ENCODE results near the gene ASIC2. TPM values are rescaled to one million over a fixed set of nuclear protein-coding genes. Genes with fewer than 3 reads are reported as not detected.

Gene ASIC2
- total RNA-seq (not detected in 2 replicates), polyA plus RNA-seq (not detected in 2 replicates), polyA minus RNA-seq (not detected in 2 replicates)
- total RNA-seq (2013), result not detected

DNA sequence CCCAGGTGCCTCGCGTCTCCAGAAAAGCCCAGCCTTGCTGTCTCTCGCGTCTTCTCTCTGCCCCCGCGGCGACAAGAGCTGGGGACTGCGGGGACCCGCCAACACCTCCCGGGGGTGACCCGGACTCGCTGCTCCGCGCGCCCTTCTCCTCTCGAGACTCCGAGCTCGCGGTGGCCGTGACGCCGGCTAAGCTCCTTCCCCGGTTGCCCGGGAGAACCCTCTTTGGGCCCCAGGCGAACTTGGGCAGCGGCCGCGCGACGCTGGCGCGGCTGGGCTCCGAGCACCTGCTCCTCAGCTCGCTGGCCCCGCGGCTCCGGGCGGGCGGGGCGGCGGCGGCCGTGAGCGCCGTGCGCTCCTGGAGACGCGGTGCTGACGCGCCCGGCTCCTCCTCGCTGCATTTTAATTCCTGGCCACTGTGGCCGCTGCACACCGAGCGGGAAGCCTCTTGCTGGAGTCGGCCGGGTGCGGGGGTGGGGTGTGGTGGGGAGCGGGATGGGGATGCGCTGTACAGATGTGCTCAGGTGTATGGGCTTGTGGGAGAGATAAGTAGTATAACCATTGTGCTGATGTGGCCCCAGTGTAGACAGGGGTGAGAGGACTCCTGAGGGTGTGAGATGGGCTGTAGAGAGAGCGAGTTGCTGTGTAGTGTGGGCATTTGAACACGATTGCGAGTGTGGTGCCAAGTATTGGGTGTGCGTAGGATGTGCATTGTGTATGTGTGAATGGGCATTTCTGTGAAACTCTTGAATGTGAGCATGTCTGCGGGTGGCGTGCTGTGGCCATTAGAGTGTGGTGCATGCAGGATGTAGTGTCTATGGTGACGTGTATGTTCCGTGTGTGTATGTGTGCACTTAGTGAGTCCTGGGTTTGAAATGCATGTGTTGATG, at the start of gene ASIC2:
Gene ASIC2 (minus strand): TSS at position 315 of the 887 bp plus-strand sequence.
- TF ChIP-seq, protein P1, sequence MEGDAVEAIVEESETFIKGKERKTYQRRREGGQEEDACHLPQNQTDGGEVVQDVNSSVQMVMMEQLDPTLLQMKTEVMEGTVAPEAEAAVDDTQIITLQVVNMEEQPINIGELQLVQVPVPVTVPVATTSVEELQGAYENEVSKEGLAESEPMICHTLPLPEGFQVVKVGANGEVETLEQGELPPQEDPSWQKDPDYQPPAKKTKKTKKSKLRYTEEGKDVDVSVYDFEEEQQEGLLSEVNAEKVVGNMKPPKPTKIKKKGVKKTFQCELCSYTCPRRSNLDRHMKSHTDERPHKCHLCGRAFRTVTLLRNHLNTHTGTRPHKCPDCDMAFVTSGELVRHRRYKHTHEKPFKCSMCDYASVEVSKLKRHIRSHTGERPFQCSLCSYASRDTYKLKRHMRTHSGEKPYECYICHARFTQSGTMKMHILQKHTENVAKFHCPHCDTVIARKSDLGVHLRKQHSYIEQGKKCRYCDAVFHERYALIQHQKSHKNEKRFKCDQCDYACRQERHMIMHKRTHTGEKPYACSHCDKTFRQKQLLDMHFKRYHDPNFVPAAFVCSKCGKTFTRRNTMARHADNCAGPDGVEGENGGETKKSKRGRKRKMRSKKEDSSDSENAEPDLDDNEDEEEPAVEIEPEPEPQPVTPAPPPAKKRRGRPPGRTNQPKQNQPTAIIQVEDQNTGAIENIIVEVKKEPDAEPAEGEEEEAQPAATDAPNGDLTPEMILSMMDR (IDR thresholded peaks at IDR 0.05), result no peak
- TF ChIP-seq EZH2 (IDR thresholded peaks at IDR 0.05; ENCODE audit: borderline replicate concordance, insufficient read depth, low read depth, low read length, poor library complexity, severe bottlenecking), result no peak
- Mint-ChIP-seq H3K27me3 (peaks cover 60% of the 10 kb centered on the region), H3K9me3 (ENCODE audit: insufficient read depth) (no peaks in the 10 kb centered on the region), H3K27ac (no peak within 1 kb of the TSS), H3K4me3 (peak within 1 kb of the TSS; percentile 14), H3K4me1 (peaks cover 15% of the 10 kb centered on the region)
- Histone ChIP-seq H2AFZ (ENCODE audit: insufficient read depth, low read depth, low read length, poor library complexity, severe bottlenecking) (no peak within 1 kb of the TSS), H3K4me2 (replicated peaks; ENCODE audit: low read depth, low read length, poor library complexity, severe bottlenecking) (peak within 1 kb of the TSS; percentile 19), H3K9me3 (ENCODE audit: control extremely low read depth in 1 of 3, control insufficient read depth in 2 of 3, insufficient read depth in 1 of 3, low read length in 2 of 3) (no peaks in the 10 kb centered on the region), H3K27ac (ENCODE audit: low read length in 2 of 2) (no peak within 1 kb of the TSS), H3K9ac (ENCODE audit: low read length) (no peak within 1 kb of the TSS), H3K4me3 (ENCODE audit: control extremely low read depth in 1 of 5, extremely low read depth in 1 of 5, insufficient read depth in 1 of 5, low read depth in 2 of 5, low read length in 4 of 5) (no peak within 1 kb of the TSS), H3K36me3 (replicated peaks in 1 of 2; ENCODE audit: control extremely low read depth in 1 of 2, control insufficient read depth in 1 of 2, extremely low read depth in 1 of 2, insufficient read depth in 2 of 2, low read length in 1 of 2) (no peaks in the 10 kb centered on the region), H3K4me1 (ENCODE audit: control insufficient read depth in 2 of 2, insufficient read depth in 2 of 2, low read length in 2 of 2) (no peaks in the 10 kb centered on the region), H3K79me2 (ENCODE audit: control insufficient read depth, insufficient read depth, low read length) (no peaks in the 10 kb centered on the region), H3K27me3 (replicated peaks in 1 of 4; ENCODE audit: control extremely low read depth in 1 of 4, control insufficient read depth in 3 of 4, insufficient read depth in 4 of 4, low read length in 3 of 4) (peaks cover 0 to 28% (median 19%) of the 10 kb centered on the region in 4 experiments), H4K20me1 (ENCODE audit: control insufficient read depth, insufficient read depth, low read length, poor library complexity, severe bottlenecking) (no peaks in the 10 kb centered on the region)
- no peak for ATAC-seq (ENCODE audit: low read depth)
- intact Hi-C loops (cut with micrococcal nuclease), result no loop called here
- ChIA-PET CTCF (no interaction called here), POLR2A (no interaction called here)
- DNase-seq, result peak; percentile 15
- WGBS (ENCODE audit: insufficient coverage), result 12% methylated on average over 68 of the region's 68 CpGs

DNA sequence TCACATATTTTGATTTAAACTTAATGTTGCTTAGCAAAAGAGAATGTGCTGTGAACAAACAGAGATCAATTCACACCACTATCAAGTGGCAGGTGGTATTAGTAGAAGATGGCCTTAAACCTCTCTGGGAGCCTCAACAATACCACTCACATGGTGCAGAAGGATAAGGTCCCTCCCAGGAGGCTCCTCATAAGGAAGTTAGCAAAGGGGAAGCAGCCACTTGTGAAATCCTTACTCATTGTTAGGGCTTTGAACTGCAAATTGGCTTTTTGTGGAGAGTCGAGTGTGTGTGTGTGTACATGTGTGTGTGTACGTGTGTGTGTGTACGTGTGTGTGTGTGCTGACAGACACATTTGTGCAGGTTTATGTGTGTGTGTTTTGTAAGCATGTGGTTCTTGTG, 48.9 kb upstream of the ASIC2 start:
- TF ChIP-seq EZH2 (IDR thresholded peaks at IDR 0.05; ENCODE audit: borderline replicate concordance, insufficient read depth, low read depth, low read length, poor library complexity, severe bottlenecking), result no peak
- TF ChIP-seq, protein P1 (IDR thresholded peaks at IDR 0.05), result no peak
- Histone ChIP-seq H3K4me1 (ENCODE audit: control insufficient read depth in 2 of 2, insufficient read depth in 2 of 2, low read length in 2 of 2) (no peaks in the 10 kb centered on the region), H3K9ac (ENCODE audit: low read length) (no peak overlapping the region), H3K79me2 (ENCODE audit: control insufficient read depth, insufficient read depth, low read length) (no peaks in the 10 kb centered on the region), H3K4me2 (replicated peaks; ENCODE audit: low read depth, low read length, poor library complexity, severe bottlenecking) (no peak overlapping the region), H2AFZ (ENCODE audit: insufficient read depth, low read depth, low read length, poor library complexity, severe bottlenecking) (no peak overlapping the region), H4K20me1 (ENCODE audit: control insufficient read depth, insufficient read depth, low read length, poor library complexity, severe bottlenecking) (no peaks in the 10 kb centered on the region), H3K27me3 (replicated peaks in 1 of 4; ENCODE audit: control extremely low read depth in 1 of 4, control insufficient read depth in 3 of 4, insufficient read depth in 4 of 4, low read length in 3 of 4) (peaks cover 0 to 5% (median 1%) of the 10 kb centered on the region in 4 experiments), H3K4me3 (ENCODE audit: control extremely low read depth in 1 of 5, extremely low read depth in 1 of 5, insufficient read depth in 1 of 5, low read depth in 2 of 5, low read length in 4 of 5) (no peak overlapping the region), H3K9me3 (ENCODE audit: control extremely low read depth in 1 of 3, control insufficient read depth in 2 of 3, insufficient read depth in 1 of 3, low read length in 2 of 3) (no peaks in the 10 kb centered on the region), H3K27ac (ENCODE audit: low read length in 2 of 2) (no peak overlapping the region), H3K36me3 (replicated peaks in 1 of 2; ENCODE audit: control extremely low read depth in 1 of 2, control insufficient read depth in 1 of 2, extremely low read depth in 1 of 2, insufficient read depth in 2 of 2, low read length in 1 of 2) (no peaks in the 10 kb centered on the region)
- peaks cover 28% of the 10 kb centered on the region for H3K27me3 Mint-ChIP-seq
- no peak overlapping the region for H3K27ac Mint-ChIP-seq
- CTCF ChIA-PET, result no interaction called here
- 4% methylated on average over 3 of the region's 3 CpGs for WGBS (ENCODE audit: insufficient coverage)
- DNase-seq, result no peak
- H3K9me3 Mint-ChIP-seq (ENCODE audit: insufficient read depth), result no peaks in the 10 kb centered on the region
- H3K4me3 Mint-ChIP-seq, result no peak overlapping the region
- POLR2A ChIA-PET, result no interaction called here
- no peak for ATAC-seq (ENCODE audit: low read depth)
- intact Hi-C loops (cut with micrococcal nuclease), result no loop called here
- H3K4me1 Mint-ChIP-seq, result no peaks in the 10 kb centered on the region
